ENCODE measurements around the gene BCAS3. TPM values are rescaled to one million over a fixed set of nuclear protein-coding genes. Genes with fewer than 3 reads are reported as not detected.

The BCAS3 gene
- total RNA-seq, 1 donor from 2014 or later, result 39.6 TPM

- DNase-seq (ENCODE audit: low read depth), result no peak
Observed at GRCh38 chr17:61362852-61363600, 685.4 kb downstream of the BCAS3 start.

GRCh38 chr17:61363601-61364462 lies 686.2 kb downstream of the BCAS3 start:
- DNase-seq (ENCODE audit: low read depth), result no peak

GRCh38 chr17:61364463-61364846 lies 686.8 kb downstream of the BCAS3 start:
- DNase-seq (ENCODE audit: low read depth), result no peak

- no peak for DNase-seq (ENCODE audit: low read depth)
Observed at GRCh38 chr17:61366076-61366714, 688.5 kb downstream of the BCAS3 start.

GRCh38 chr17:61366715-61367413 lies 689.2 kb downstream of the BCAS3 start:
- DNase-seq (ENCODE audit: low read depth), result no peak

GRCh38 chr17:61368049-61368831 lies 690.6 kb downstream of the BCAS3 start:
- no peak for DNase-seq (ENCODE audit: low read depth)

GRCh38 chr17:61368832-61369450 lies 691.3 kb downstream of the BCAS3 start:
- no peak for DNase-seq (ENCODE audit: low read depth)

- no peak for DNase-seq (ENCODE audit: low read depth)
Observed at GRCh38 chr17:61369751-61370150, 692.1 kb downstream of the BCAS3 start.

GRCh38 chr17:61371179-61371578 lies 693.5 kb downstream of the BCAS3 start:
- no peak for DNase-seq (ENCODE audit: low read depth)

GRCh38 chr17:61371606-61372005 lies 694.0 kb downstream of the BCAS3 start:
- no peak for DNase-seq (ENCODE audit: low read depth)

- no peak for DNase-seq (ENCODE audit: low read depth)
Observed at GRCh38 chr17:61372436-61372835, 694.8 kb downstream of the BCAS3 start.

GRCh38 chr17:61376931-61377838 lies 699.5 kb downstream of the BCAS3 start:
- no peak for DNase-seq (ENCODE audit: low read depth)

GRCh38 chr17:61378658-61379456 lies 701.2 kb downstream of the BCAS3 start:
- peak; percentile 36 for DNase-seq (ENCODE audit: low read depth)

GRCh38 chr17:61379457-61380216 lies 702.0 kb downstream of the BCAS3 start:
- DNase-seq (ENCODE audit: low read depth), result no peak

- DNase-seq (ENCODE audit: low read depth), result no peak
Observed at GRCh38 chr17:61380217-61380835, 702.7 kb downstream of the BCAS3 start.

- DNase-seq (ENCODE audit: low read depth), result no peak
Observed at GRCh38 chr17:61380836-61381525, 703.3 kb downstream of the BCAS3 start.

- DNase-seq (ENCODE audit: low read depth), result no peak
Observed at GRCh38 chr17:61381537-61381936, 703.9 kb downstream of the BCAS3 start.
